Sigmoid colon (tissue), 4 donors: ENCODE data around the gene NR6A1.

Experiments
- EP300 ChIP-seq, 4 donors: sonication (generic); formaldehyde crosslinking; IDR thresholded peaks; one replicate each; pipeline ENCODE4 v1.6.1; 2017; ENCODE audit warnings: antibody characterized with exemption in 4 of 4
- POLR2A ChIP-seq, 2 donors: fragments of 450-650 bp; IDR thresholded peaks; one replicate each; pipeline ENCODE4 v1.6.1; 2016; ENCODE audit warnings: antibody characterized with exemption in 2 of 2, mild to moderate bottlenecking in 2 of 2, moderate library complexity in 2 of 2
- POLR2AphosphoS5 ChIP-seq, 4 donors: sonication (generic); formaldehyde crosslinking; IDR thresholded peaks; one replicate each; pipeline ENCODE4 v1.6.1; 2017; ENCODE audit warnings: antibody characterized with exemption in 4 of 4
- TF ChIP-seq, protein P1 (sequence below), 4 experiments: fragments of 450-650 bp in 3 of 4; fragments of 200-600 bp in 1 of 4; IDR thresholded peaks; one replicate each; pipeline ENCODE4 v1.5.1; 2016 to 2019; ENCODE audit warnings: antibody characterized with exemption in 4 of 4, mild to moderate bottlenecking in 3 of 4, moderate library complexity in 2 of 4

DNA sequence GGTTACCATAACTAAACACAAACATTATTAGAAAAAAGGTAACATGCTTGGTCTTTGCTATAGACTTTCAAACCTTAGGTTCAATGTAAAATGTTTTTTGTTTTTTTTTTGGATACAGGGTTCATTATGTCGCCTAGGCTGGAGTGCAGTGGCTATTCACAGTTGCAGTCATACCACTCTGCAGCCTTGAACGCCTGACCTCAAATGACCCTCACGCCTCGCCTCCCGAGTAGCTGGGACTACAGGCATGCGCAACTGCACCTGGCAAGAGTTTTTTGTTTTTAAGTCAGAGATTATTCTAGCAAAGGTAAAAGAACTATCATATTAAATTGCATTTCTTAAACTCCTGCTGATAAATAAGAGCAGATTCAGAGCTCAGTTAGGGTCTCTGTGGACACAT lies 208.8 kb downstream of the NR6A1 start:
- TF ChIP-seq, protein P1, sequence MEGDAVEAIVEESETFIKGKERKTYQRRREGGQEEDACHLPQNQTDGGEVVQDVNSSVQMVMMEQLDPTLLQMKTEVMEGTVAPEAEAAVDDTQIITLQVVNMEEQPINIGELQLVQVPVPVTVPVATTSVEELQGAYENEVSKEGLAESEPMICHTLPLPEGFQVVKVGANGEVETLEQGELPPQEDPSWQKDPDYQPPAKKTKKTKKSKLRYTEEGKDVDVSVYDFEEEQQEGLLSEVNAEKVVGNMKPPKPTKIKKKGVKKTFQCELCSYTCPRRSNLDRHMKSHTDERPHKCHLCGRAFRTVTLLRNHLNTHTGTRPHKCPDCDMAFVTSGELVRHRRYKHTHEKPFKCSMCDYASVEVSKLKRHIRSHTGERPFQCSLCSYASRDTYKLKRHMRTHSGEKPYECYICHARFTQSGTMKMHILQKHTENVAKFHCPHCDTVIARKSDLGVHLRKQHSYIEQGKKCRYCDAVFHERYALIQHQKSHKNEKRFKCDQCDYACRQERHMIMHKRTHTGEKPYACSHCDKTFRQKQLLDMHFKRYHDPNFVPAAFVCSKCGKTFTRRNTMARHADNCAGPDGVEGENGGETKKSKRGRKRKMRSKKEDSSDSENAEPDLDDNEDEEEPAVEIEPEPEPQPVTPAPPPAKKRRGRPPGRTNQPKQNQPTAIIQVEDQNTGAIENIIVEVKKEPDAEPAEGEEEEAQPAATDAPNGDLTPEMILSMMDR (IDR thresholded peaks at IDR 0.05): no peak
- TF ChIP-seq EP300 (IDR thresholded peaks at IDR 0.05) (no peak), POLR2A (IDR thresholded peaks at IDR 0.05) (no peak), POLR2AphosphoS5 (IDR thresholded peaks at IDR 0.05) (no peak)
